ENCODE measurements around the gene PVALEF. TPM values are rescaled to one million over a fixed set of nuclear protein-coding genes. Genes with fewer than 3 reads are reported as not detected.

PVALEF gene
- total and polyA plus RNA-seq, 2 of the 13 experiments (the other 11 are each of a cell fraction or from before 2014, with no cell fraction given): 0.18 TPM

DNA sequence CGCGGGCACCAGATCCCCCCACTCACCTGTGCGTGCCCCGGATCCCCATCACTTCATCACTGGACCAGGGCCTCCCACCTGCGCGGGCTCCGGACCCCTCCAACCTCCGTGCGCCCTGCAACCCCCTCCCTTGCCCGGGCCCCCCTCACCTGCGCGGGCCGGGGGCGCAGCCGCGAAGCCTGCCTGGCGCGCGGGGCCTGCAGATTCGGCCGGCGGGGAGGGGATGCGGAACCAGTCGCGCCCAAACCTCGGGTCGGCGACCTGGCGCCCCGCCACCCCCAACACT is 57.3 kb downstream of the PVALEF start (continued):
- no peak for TF ChIP-seq ZBTB40 (IDR thresholded peaks at IDR 0.05)
- peak; percentile 24; the same call in 1 of the 2 replicates for TF ChIP-seq ZBTB40 (CRISPR knock-in tag; IDR thresholded peaks at IDR 0.05)
- TF ChIP-seq POLR2A (IDR thresholded peaks at IDR 0.05; ENCODE audit: insufficient read depth in 1 of 2, low read depth in 2 of 2, low read length in 2 of 2): no peak; a peak in 1 of 4 replicates
- TF ChIP-seq ERF (CRISPR knock-in tag; IDR thresholded peaks at IDR 0.05): no peak
- 0 out of 2 replicates have a peak, but pooled peaks have one; percentile 36 for TF ChIP-seq ARHGAP35 (CRISPR knock-in tag; IDR thresholded peaks at IDR 0.05; ENCODE audit: borderline replicate concordance)
- no peak for TF ChIP-seq ZNF557 (CRISPR knock-in tag; IDR thresholded peaks at IDR 0.05)
- TF ChIP-seq, protein P1, sequence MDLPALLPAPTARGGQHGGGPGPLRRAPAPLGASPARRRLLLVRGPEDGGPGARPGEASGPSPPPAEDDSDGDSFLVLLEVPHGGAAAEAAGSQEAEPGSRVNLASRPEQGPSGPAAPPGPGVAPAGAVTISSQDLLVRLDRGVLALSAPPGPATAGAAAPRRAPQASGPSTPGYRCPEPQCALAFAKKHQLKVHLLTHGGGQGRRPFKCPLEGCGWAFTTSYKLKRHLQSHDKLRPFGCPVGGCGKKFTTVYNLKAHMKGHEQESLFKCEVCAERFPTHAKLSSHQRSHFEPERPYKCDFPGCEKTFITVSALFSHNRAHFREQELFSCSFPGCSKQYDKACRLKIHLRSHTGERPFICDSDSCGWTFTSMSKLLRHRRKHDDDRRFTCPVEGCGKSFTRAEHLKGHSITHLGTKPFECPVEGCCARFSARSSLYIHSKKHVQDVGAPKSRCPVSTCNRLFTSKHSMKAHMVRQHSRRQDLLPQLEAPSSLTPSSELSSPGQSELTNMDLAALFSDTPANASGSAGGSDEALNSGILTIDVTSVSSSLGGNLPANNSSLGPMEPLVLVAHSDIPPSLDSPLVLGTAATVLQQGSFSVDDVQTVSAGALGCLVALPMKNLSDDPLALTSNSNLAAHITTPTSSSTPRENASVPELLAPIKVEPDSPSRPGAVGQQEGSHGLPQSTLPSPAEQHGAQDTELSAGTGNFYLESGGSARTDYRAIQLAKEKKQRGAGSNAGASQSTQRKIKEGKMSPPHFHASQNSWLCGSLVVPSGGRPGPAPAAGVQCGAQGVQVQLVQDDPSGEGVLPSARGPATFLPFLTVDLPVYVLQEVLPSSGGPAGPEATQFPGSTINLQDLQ (CRISPR knock-in tag; IDR thresholded peaks at IDR 0.05): no peak
- TF ChIP-seq RAD21 (CRISPR knock-in tag; IDR thresholded peaks at IDR 0.05): 0 out of 2 replicates have a peak, but pooled peaks have one; percentile 21
- no peak for TF ChIP-seq PTBP1 (IDR thresholded peaks at IDR 0.05; ENCODE audit: low read depth, low read length, poor library complexity, severe bottlenecking)
- no peak for TF ChIP-seq TFDP2 (CRISPR knock-in tag; IDR thresholded peaks at IDR 0.05)
- no peak for TF ChIP-seq MATR3 (CRISPR knock-in tag; IDR thresholded peaks at IDR 0.05)
- no peak for TF ChIP-seq ZNF501 (CRISPR knock-in tag; IDR thresholded peaks at IDR 0.05)
- no peak for TF ChIP-seq ZNF652 (CRISPR knock-in tag; IDR thresholded peaks at IDR 0.05; ENCODE audit: borderline replicate concordance, low read depth)
- peak; percentile 76; the same call in 1 of the 2 replicates for TF ChIP-seq ZNF83 (CRISPR knock-in tag; IDR thresholded peaks at IDR 0.05; ENCODE audit: borderline replicate concordance)
- no peak for TF ChIP-seq BHLHE40 (IDR thresholded peaks at IDR 0.05; ENCODE audit: low read length)
- TF ChIP-seq KAT2B (IDR thresholded peaks at IDR 0.05; ENCODE audit: borderline replicate concordance, low read depth, low read length): no peak
- no peak for TF ChIP-seq CENPX (CRISPR knock-in tag; IDR thresholded peaks at IDR 0.05)
- peak; percentile 74; the same call in 1 of the 2 replicates for TF ChIP-seq ZNF30 (CRISPR knock-in tag; IDR thresholded peaks at IDR 0.05)
- TF ChIP-seq NPAS2 (CRISPR knock-in tag; IDR thresholded peaks at IDR 0.05; ENCODE audit: borderline replicate concordance): no peak
- TF ChIP-seq MLLT10 (CRISPR knock-in tag; IDR thresholded peaks at IDR 0.05): no peak
